ENCODE results near the gene IL31RA.

DNA sequence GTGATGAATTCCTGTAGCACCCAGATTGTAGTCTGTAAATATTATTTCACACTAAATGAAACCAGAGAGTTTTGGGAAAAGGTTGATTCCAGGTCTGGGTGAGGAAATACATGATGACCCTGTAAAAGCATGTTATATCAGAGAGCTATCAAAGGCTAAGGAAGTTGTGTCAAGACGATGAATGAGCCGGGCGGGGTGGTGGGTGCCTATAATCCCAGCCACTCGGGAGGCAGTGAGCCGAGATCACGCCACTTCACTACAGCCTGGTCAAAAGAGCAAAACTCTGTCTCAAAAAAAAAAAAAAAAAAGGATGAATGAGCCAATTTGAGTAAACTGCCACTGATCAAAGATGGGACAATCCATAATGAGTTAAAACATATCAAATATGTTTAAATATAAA, 114.4 kb downstream of the IL31RA start:
- TF ChIP-seq CTCF (IDR thresholded peaks at IDR 0.05; ENCODE audit: low read depth, low read length, poor library complexity, severe bottlenecking), result no peak
- TF ChIP-seq EZH2phosphoT487 (IDR thresholded peaks at IDR 0.05; ENCODE audit: borderline replicate concordance, low read length), result no peak
